GM23248 (cell line): ENCODE results near the gene TLX1. TPM values are rescaled to one million over a fixed set of nuclear protein-coding genes. Genes with fewer than 3 reads are reported as not detected.

Source experiments
- DNase-seq: peaks from one replicate; pipeline ENCODE4 v3.0.0-alpha.2; 2015
- H2AFZ ChIP-seq: fragments of 200-600 bp; sonication (generic); 2 replicates; pipeline ENCODE4 v1.6.1; 2016; ENCODE audit warnings: antibody characterized with exemption
- H3F3A ChIP-seq: fragments of 200-600 bp; sonication (generic); 2 replicates; pipeline ENCODE4 v1.6.1; 2016; ENCODE audit warnings: mild to moderate bottlenecking, antibody characterized with exemption, mixed run types; ENCODE audit not compliant: insufficient read depth
- H3K27ac ChIP-seq: fragments of 200-600 bp; sonication (generic); 2 replicates; pipeline ENCODE4 v1.5.1; 2016; ENCODE audit warnings: mild to moderate bottlenecking
- H3K27me3 ChIP-seq: fragments of 200-600 bp; sonication (generic); replicated peaks from 2 replicates; pipeline ENCODE4 v1.6.1; 2016; ENCODE audit warnings: mild to moderate bottlenecking; ENCODE audit not compliant: insufficient read depth
- H3K36me3 ChIP-seq: fragments of 200-600 bp; sonication (generic); 2 replicates; pipeline ENCODE4 v1.6.1; 2016; ENCODE audit warnings: low read depth, mild to moderate bottlenecking
- H3K4me1 ChIP-seq: fragments of 200-600 bp; sonication (generic); 2 replicates; pipeline ENCODE4 v1.6.1; 2016; ENCODE audit warnings: mild to moderate bottlenecking; ENCODE audit not compliant: insufficient read depth
- H3K4me2 ChIP-seq: fragments of 200-600 bp; sonication (generic); one replicate; pipeline ENCODE4 v1.6.1; 2016; ENCODE audit warnings: mild to moderate bottlenecking; ENCODE audit not compliant: unreplicated experiment
- H3K4me3 ChIP-seq: fragments of 200-600 bp; sonication (generic); 2 replicates; pipeline ENCODE4 v1.5.1; 2016; ENCODE audit warnings: mild to moderate bottlenecking
- H3K79me2 ChIP-seq: fragments of 200-600 bp; sonication (generic); 2 replicates; pipeline ENCODE4 v1.6.1; 2016; ENCODE audit warnings: mild to moderate bottlenecking; ENCODE audit not compliant: insufficient read depth
- H3K9ac ChIP-seq: fragments of 200-600 bp; sonication (generic); 2 replicates; pipeline ENCODE4 v1.6.1; 2016; ENCODE audit warnings: mild to moderate bottlenecking
- H3K9me2 ChIP-seq: fragments of 200-600 bp; sonication (generic); 2 replicates; pipeline ENCODE4 v1.6.1; 2016; ENCODE audit warnings: mixed run types, mild to moderate bottlenecking, moderate library complexity; ENCODE audit not compliant: insufficient read depth
- H3K9me3 ChIP-seq: fragments of 200-600 bp; sonication (generic); one replicate; pipeline ENCODE4 v1.6.1; 2017; ENCODE audit warnings: low read depth
- H4K20me1 ChIP-seq: fragments of 200-600 bp; sonication (generic); 2 replicates; pipeline ENCODE4 v1.6.0; 2016; ENCODE audit not compliant: insufficient read depth
- EZH2 ChIP-seq: fragments of 200-600 bp; sonication (generic); IDR thresholded peaks from 2 replicates; pipeline ENCODE4 v1.6.1; 2018; ENCODE audit warnings: antibody characterized with exemption, mild to moderate bottlenecking; ENCODE audit not compliant: insufficient read depth, poor library complexity, severe bottlenecking
- EZH2phosphoT487 ChIP-seq: fragments of 200-600 bp; sonication (generic); IDR thresholded peaks from 2 replicates; pipeline ENCODE4 v1.6.1; 2018; ENCODE audit warnings: antibody characterized with exemption, moderate library complexity, mild to moderate bottlenecking, low read depth; ENCODE audit not compliant: insufficient read depth
- WGBS, 2 experiments: methylation state at CpG; one replicate each; pipeline ENCODE4 v1.1.6; 2015 to 2017; ENCODE audit warnings: low lambda C conversion rate in 2 of 2, low coverage in 1 of 2; ENCODE audit errors: missing lambda C conversion rate in 2 of 2; 5-methylcytosine and 5-hydroxymethylcytosine counted together
- in situ Hi-C: fragments of 300-500 bp; cut with MboI; formaldehyde crosslinking; loops from 2 replicates; pipeline ENCODE4 v1.15.0; 2020
- polyA plus RNA-seq: library from polyadenylated mRNA; unstranded; fragments of >200 nt; fragmentation: Nextera tagmentation; extraction: Ambion mirVana; gene quantifications from 2 replicates; pipeline ENCODE4 v1.2.1, GENCODE V29; 2016
- total RNA-seq: library from RNA; depleted of rRNA; stranded (reverse); fragments of >200 nt; shearing (Covaris generic); gene quantifications from 2 replicates; pipeline ENCODE4 v1.2.3, GENCODE V29; 2014

Gene TLX1
- total and polyA plus RNA-seq, 2 experiments from 2014 or later: not detected

GRCh38 chr10:101094121-101094879 is 36.8 kb upstream of the TLX1 start:
- Histone ChIP-seq H3K27ac (no peak overlapping the region), H3F3A (no peaks in the 10 kb centered on the region), H3K9ac (no peak overlapping the region), H3K4me2 (no peak overlapping the region), H3K79me2 (no peaks in the 10 kb centered on the region), H2AFZ (no peak overlapping the region), H3K4me1 (no peaks in the 10 kb centered on the region), H3K9me3 (no peaks in the 10 kb centered on the region), H3K36me3 (no peaks in the 10 kb centered on the region), H3K4me3 (no peak overlapping the region), H3K9me2 (no peaks in the 10 kb centered on the region), H4K20me1 (no peaks in the 10 kb centered on the region), H3K27me3 (peaks cover 36% of the 10 kb centered on the region)
- DNase-seq: no peak
- 25 to 35% methylated on average over 8 to 14 of the region's 14 CpGs for WGBS, 2 experiments
- TF ChIP-seq EZH2phosphoT487 (no peak), EZH2 (no peak)
- in situ Hi-C loops: no loop called here

- H3K9me2 ChIP-seq: no peaks in the 10 kb centered on the region
- in situ Hi-C loops: no loop called here
- no peaks in the 10 kb centered on the region for H3F3A ChIP-seq
- no peaks in the 10 kb centered on the region for H3K36me3 ChIP-seq
- no peak for TF ChIP-seq EZH2phosphoT487
- TF ChIP-seq EZH2: no peak
- no peak for DNase-seq
- no peak overlapping the region for H3K9ac ChIP-seq
- H3K4me3 ChIP-seq: no peak overlapping the region
- no peak overlapping the region for H3K4me2 ChIP-seq
- no peaks in the 10 kb centered on the region for H3K4me1 ChIP-seq
- H3K27me3 ChIP-seq: peaks cover 34% of the 10 kb centered on the region
- H3K27ac ChIP-seq: no peak overlapping the region
- 71 to 74% methylated on average over 6 of the region's 6 CpGs for WGBS, 2 experiments
- H4K20me1 ChIP-seq: no peaks in the 10 kb centered on the region
- H3K79me2 ChIP-seq: no peaks in the 10 kb centered on the region
- H3K9me3 ChIP-seq: no peaks in the 10 kb centered on the region
- no peak overlapping the region for H2AFZ ChIP-seq
Measured at GRCh38 chr10:101095004-101095403, 36.1 kb upstream of the TLX1 start.

DNA sequence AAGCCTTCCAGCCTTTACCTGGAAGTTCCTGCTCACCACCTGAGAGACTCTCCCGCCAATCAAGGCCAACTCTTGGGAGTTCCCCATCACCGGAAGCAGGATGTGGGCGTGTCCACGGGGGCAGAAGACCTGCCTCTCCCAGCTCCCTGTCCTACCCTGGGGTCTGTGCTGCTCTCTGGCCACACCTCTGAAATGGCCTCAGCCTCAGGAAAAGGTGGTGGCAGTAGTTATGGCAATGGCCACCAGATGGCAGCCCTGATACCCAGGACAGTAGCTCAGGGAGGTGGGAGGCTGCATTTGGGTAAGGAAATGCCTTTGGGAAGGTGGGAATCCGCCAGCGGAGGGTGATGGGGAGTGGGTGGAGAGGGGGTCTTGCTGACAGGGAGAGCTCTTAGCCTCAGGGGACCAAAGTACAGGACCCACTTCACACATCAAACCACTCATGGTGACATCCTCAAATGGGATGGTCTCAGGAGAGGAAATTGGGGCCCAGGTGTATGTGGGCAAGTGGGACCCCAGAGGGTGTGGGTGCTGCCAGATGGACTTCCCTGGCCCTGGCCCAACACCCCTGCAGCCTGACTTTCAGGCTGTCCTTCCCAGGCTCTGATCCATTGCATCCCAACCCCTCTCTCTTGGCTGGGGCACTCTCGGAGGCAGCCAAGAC is 35.4 kb upstream of the TLX1 start:
- Histone ChIP-seq H2AFZ (no peak overlapping the region), H3K4me3 (no peak overlapping the region), H3K4me2 (no peak overlapping the region), H3K9me3 (no peaks in the 10 kb centered on the region), H3K27ac (no peak overlapping the region), H3K79me2 (no peaks in the 10 kb centered on the region), H3K4me1 (no peaks in the 10 kb centered on the region), H3K36me3 (no peaks in the 10 kb centered on the region), H4K20me1 (no peaks in the 10 kb centered on the region), H3F3A (no peaks in the 10 kb centered on the region), H3K9ac (no peak overlapping the region), H3K9me2 (no peaks in the 10 kb centered on the region), H3K27me3 (peaks cover 39% of the 10 kb centered on the region)
- in situ Hi-C loops: no loop called here
- no peak for TF ChIP-seq EZH2phosphoT487
- TF ChIP-seq EZH2: no peak
- DNase-seq: peak; percentile 74
- 11 to 13% methylated on average over 7 of the region's 7 CpGs for WGBS, 2 experiments

DNA sequence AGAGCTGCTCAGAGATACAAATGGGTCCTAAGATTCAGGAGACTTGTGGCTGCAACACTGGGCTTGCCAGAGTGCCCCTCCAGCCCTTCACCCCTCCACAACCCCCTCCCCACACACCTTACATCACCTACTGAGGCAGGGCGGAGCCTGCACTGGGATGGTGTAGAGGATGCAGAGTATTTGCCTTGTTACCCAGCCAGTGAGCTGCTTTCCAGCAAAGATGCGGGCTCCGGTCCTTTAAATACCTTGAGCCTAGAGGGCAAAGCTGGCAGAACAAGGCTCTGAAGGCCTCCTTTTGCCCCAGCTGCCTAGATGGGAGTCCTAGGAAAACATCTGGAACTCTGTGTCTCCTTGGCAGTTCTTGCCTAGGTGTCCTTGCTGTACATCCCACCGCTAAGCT is 34.7 kb upstream of the TLX1 start:
- no peak overlapping the region for H3K4me3 ChIP-seq

More for the DNA sequence above, 34.7 kb upstream of the TLX1 start:
- H3K4me1 ChIP-seq: no peaks in the 10 kb centered on the region
- H3K4me2 ChIP-seq: no peak overlapping the region
- H3K36me3 ChIP-seq: no peaks in the 10 kb centered on the region
- H3K9me2 ChIP-seq: no peaks in the 10 kb centered on the region
- no peaks in the 10 kb centered on the region for H3K9me3 ChIP-seq
- no peaks in the 10 kb centered on the region for H3K79me2 ChIP-seq
- no peak overlapping the region for H3K27ac ChIP-seq
- no peak for DNase-seq
- peaks cover 41% of the 10 kb centered on the region for H3K27me3 ChIP-seq
- H2AFZ ChIP-seq: no peak overlapping the region
- 69 to 76% methylated on average over 4 of the region's 4 CpGs for WGBS, 2 experiments
- no peaks in the 10 kb centered on the region for H4K20me1 ChIP-seq
- no peak for TF ChIP-seq EZH2
- TF ChIP-seq EZH2phosphoT487: no peak
- in situ Hi-C loops: no loop called here
- H3K9ac ChIP-seq: no peak overlapping the region
- H3F3A ChIP-seq: no peaks in the 10 kb centered on the region
